ENCODE data around the gene RAPGEF2.

- no peak for TF ChIP-seq CTCF (IDR thresholded peaks at IDR 0.05)
- TF ChIP-seq POLR2A (IDR thresholded peaks at IDR 0.05), result no peak
Measured at GRCh38 chr4:159298502-159298901, 195.6 kb downstream of the RAPGEF2 start.
